Measurements from ENCODE around the gene KIF21B.

DNA sequence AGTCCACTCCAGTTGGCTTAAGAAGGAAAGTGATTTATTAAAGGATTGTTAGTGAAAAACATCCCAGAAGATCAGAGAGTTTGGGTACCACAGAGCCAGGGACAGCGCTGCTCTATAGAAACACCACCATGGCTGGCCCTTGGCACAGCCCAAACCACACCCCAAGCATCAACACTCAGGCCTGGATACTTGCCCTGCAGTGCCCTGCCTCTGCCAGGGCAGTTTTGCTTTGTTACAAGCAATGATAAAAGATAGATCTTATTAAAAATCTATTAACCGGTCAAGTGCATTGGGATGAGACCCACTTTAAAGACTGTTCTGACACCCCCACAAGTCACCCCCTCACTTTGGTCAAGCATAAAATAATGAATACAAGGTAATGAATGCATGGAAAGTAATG, 56.6 kb downstream of the KIF21B start:
- TF ChIP-seq, protein P1, sequence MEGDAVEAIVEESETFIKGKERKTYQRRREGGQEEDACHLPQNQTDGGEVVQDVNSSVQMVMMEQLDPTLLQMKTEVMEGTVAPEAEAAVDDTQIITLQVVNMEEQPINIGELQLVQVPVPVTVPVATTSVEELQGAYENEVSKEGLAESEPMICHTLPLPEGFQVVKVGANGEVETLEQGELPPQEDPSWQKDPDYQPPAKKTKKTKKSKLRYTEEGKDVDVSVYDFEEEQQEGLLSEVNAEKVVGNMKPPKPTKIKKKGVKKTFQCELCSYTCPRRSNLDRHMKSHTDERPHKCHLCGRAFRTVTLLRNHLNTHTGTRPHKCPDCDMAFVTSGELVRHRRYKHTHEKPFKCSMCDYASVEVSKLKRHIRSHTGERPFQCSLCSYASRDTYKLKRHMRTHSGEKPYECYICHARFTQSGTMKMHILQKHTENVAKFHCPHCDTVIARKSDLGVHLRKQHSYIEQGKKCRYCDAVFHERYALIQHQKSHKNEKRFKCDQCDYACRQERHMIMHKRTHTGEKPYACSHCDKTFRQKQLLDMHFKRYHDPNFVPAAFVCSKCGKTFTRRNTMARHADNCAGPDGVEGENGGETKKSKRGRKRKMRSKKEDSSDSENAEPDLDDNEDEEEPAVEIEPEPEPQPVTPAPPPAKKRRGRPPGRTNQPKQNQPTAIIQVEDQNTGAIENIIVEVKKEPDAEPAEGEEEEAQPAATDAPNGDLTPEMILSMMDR (IDR thresholded peaks at IDR 0.05; ENCODE audit: low read depth, low read length) = no peak
- TF ChIP-seq EZH2phosphoT487 (IDR thresholded peaks at IDR 0.05; ENCODE audit: low read depth) = no peak

Measured in OCI-LY3 (cell line).